H9 (cell line): ENCODE results near the gene DISC1. TPM values are rescaled to one million over a fixed set of nuclear protein-coding genes. Genes with fewer than 3 reads are reported as not detected.

Experiments used
- DNase-seq: peaks from one replicate; pipeline ENCODE4 v3.0.0-alpha.2; 2017
- H2AFZ ChIP-seq: one replicate; pipeline ENCODE4 v1.6.1; 2013; ENCODE audit warnings: mild to moderate bottlenecking, low read length, control low read depth, moderate library complexity
- H2AK5ac ChIP-seq: 2 replicates; pipeline ENCODE4 v1.6.1; 2013; ENCODE audit warnings: low read length, control low read depth, mixed read lengths; ENCODE audit not compliant: insufficient read length
- H2BK120ac ChIP-seq: one replicate; pipeline ENCODE4 v1.6.1; 2013; ENCODE audit warnings: low read depth, mild to moderate bottlenecking, low read length, control low read depth, inconsistent platforms; ENCODE audit not compliant: poor library complexity, severe bottlenecking
- H2BK12ac ChIP-seq: 2 replicates; pipeline ENCODE4 v1.6.1; 2013; ENCODE audit warnings: low read length, control low read depth, mixed read lengths, low read depth; ENCODE audit not compliant: insufficient read length
- H2BK15ac ChIP-seq: 2 replicates; pipeline ENCODE4 v1.6.1; 2013; ENCODE audit warnings: low read depth, low read length, control low read depth
- H2BK20ac ChIP-seq: one replicate; pipeline ENCODE4 v1.6.1; 2013; ENCODE audit warnings: low read depth, mild to moderate bottlenecking, low read length, control low read depth, inconsistent platforms; ENCODE audit not compliant: poor library complexity, severe bottlenecking
- H2BK5ac ChIP-seq: 2 replicates; pipeline ENCODE4 v1.6.1; 2013; ENCODE audit warnings: low read length, control low read depth, mixed read lengths; ENCODE audit not compliant: insufficient read length
- H3K14ac ChIP-seq: 2 replicates; pipeline ENCODE4 v1.6.1; 2013; ENCODE audit warnings: low read length, control low read depth; ENCODE audit not compliant: insufficient read depth
- H3K18ac ChIP-seq: 2 replicates; pipeline ENCODE4 v1.6.1; 2013; ENCODE audit warnings: low read depth, mild to moderate bottlenecking, mixed read lengths, low read length, control low read depth; ENCODE audit not compliant: insufficient read length
- H3K23ac ChIP-seq: 2 replicates; pipeline ENCODE4 v1.6.1; 2013; ENCODE audit warnings: low read length, control low read depth, mixed read lengths, low read depth; ENCODE audit not compliant: insufficient read length
- H3K23me2 ChIP-seq: 2 replicates; pipeline ENCODE4 v1.6.1; 2013; ENCODE audit warnings: low read depth, mild to moderate bottlenecking, mixed read lengths, low read length, control low read depth; ENCODE audit not compliant: insufficient read length, poor library complexity, severe bottlenecking
- H3K27ac ChIP-seq: 2 replicates; pipeline ENCODE4 v1.5.1; 2013; ENCODE audit warnings: low read length, control low read depth, mixed read lengths, low read depth; ENCODE audit not compliant: insufficient read length
- H3K27me3 ChIP-seq: 2 replicates; pipeline ENCODE4 v1.6.1; 2013; ENCODE audit warnings: low read length, control low read depth, inconsistent platforms; ENCODE audit not compliant: insufficient read depth
- H3K4ac ChIP-seq: 2 replicates; pipeline ENCODE4 v1.6.1; 2013; ENCODE audit warnings: low read depth, mild to moderate bottlenecking, control low read depth, inconsistent platforms, low read length, moderate library complexity
- H3K4me1 ChIP-seq: 2 replicates; pipeline ENCODE4 v1.6.1; 2013; ENCODE audit warnings: low read length, control low read depth, inconsistent platforms; ENCODE audit not compliant: insufficient read depth
- H3K4me2 ChIP-seq: 2 replicates; pipeline ENCODE4 v1.6.1; 2013; ENCODE audit warnings: low read length, control low read depth, mixed read lengths; ENCODE audit not compliant: insufficient read length, insufficient read depth
- H3K56ac ChIP-seq: 2 replicates; pipeline ENCODE4 v1.6.1; 2013; ENCODE audit warnings: low read depth, mild to moderate bottlenecking, mixed read lengths, low read length, control low read depth; ENCODE audit not compliant: insufficient read length
- H3K79me1 ChIP-seq: 2 replicates; pipeline ENCODE4 v1.6.1; 2013; ENCODE audit warnings: low read depth, mild to moderate bottlenecking, moderate library complexity, low read length, control low read depth, inconsistent platforms; ENCODE audit not compliant: insufficient read depth, poor library complexity, severe bottlenecking
- H3K79me2 ChIP-seq: 2 replicates; pipeline ENCODE4 v1.6.1; 2013; ENCODE audit warnings: low read length, control low read depth, inconsistent platforms; ENCODE audit not compliant: insufficient read depth
- H3K9ac ChIP-seq: 2 replicates; pipeline ENCODE4 v1.6.1; 2013; ENCODE audit warnings: low read length, control low read depth, mixed read lengths; ENCODE audit not compliant: insufficient read length; ENCODE audit errors: extremely low read depth
- H3K9me3 ChIP-seq: one replicate; pipeline ENCODE4 v1.6.1; 2013; ENCODE audit warnings: low read depth, low read length, inconsistent platforms; ENCODE audit not compliant: control insufficient read depth
- H3T11ph ChIP-seq: one replicate; pipeline ENCODE4 v1.6.1; 2013; ENCODE audit warnings: mild to moderate bottlenecking, low read length, control low read depth, inconsistent platforms
- H4K20me1 ChIP-seq: one replicate; pipeline ENCODE4 v1.6.1; 2013; ENCODE audit not compliant: control insufficient read depth, insufficient read length, insufficient read depth
- H4K5ac ChIP-seq: 2 replicates; pipeline ENCODE4 v1.6.1; 2013; ENCODE audit warnings: low read depth, mild to moderate bottlenecking, mixed read lengths, low read length, control low read depth; ENCODE audit not compliant: insufficient read length
- H4K8ac ChIP-seq: replicated peaks from 2 replicates; pipeline ENCODE4 v1.6.1; 2013; ENCODE audit warnings: low read length, control low read depth, mixed read lengths, low read depth; ENCODE audit not compliant: insufficient read length
- H4K91ac ChIP-seq: 2 replicates; pipeline ENCODE4 v1.6.1; 2013; ENCODE audit warnings: low read depth, mild to moderate bottlenecking, moderate library complexity, mixed read lengths, low read length, control low read depth; ENCODE audit not compliant: insufficient read length
- H3K27ac Mint-ChIP-seq, 3 experiments: 2 replicates in 2 of 3; 3 replicates in 1 of 3; pipeline ENCODE4 v1.8.0; 2020 to 2021; ENCODE audit warnings: mixed read lengths in 3 of 3, mild to moderate bottlenecking in 1 of 3, moderate library complexity in 1 of 3
- H3K27me3 Mint-ChIP-seq: 2 replicates; pipeline ENCODE4 v1.8.0; 2021; ENCODE audit warnings: low read depth, mild to moderate bottlenecking, moderate library complexity, mixed read lengths
- H3K36me3 Mint-ChIP-seq, 3 experiments: 2 replicates in 2 of 3; 3 replicates in 1 of 3; pipeline ENCODE4 v1.8.0; 2020 to 2021; ENCODE audit warnings: low read depth in 3 of 3, mixed read lengths in 3 of 3; ENCODE audit not compliant: insufficient read depth in 1 of 3
- H3K4me1 Mint-ChIP-seq, 2 experiments: 2 replicates each; pipeline ENCODE4 v1.8.0; 2020; ENCODE audit warnings: mixed read lengths in 2 of 2
- H3K4me3 Mint-ChIP-seq, 2 experiments: 2 replicates in 1 of 2; 3 replicates in 1 of 2; pipeline ENCODE4 v1.8.0; 2020 to 2021; ENCODE audit warnings: mild to moderate bottlenecking in 2 of 2, mixed read lengths in 2 of 2, moderate library complexity in 1 of 2
- H3K9me3 Mint-ChIP-seq, 2 experiments: 2 replicates in 1 of 2; 3 replicates in 1 of 2; pipeline ENCODE4 v1.8.0; 2020; ENCODE audit warnings: mild to moderate bottlenecking in 2 of 2, mixed read lengths in 2 of 2, moderate library complexity in 1 of 2
- CTCF ChIP-seq: fragments of 200-600 bp; sonication (generic); conservative IDR thresholded peaks from 3 replicates; pipeline ENCODE4 v1.8.0; 2021; ENCODE audit warnings: antibody characterized with exemption, mild to moderate bottlenecking
- WGBS: extraction: QIAGEN DNeasy Blood & Tissue Kit; methylation state at CpG from one replicate; pipeline ENCODE4 v1.1.7; 2013; ENCODE audit warnings: missing lambda C conversion rate, low lambda C conversion rate, mixed read lengths; ENCODE audit not compliant: insufficient read length; ENCODE audit errors: extremely low coverage; 5-methylcytosine and 5-hydroxymethylcytosine counted together
- total RNA-seq: library from RNA; stranded (reverse); gene quantifications from 2 replicates; pipeline ENCODE4 v1.2.1, GENCODE V29; 2021

DISC1 gene
- total RNA-seq, 1 experiment from 2014 or later, result 2.5 TPM

- DNase-seq, result no peak
- H3K9me3 Mint-ChIP-seq, result no peaks in the 10 kb centered on the region
Measured at GRCh38 chr1:231724041-231724440, 97.5 kb downstream of the DISC1 start.

More at GRCh38 chr1:231724041-231724440, 97.5 kb downstream of the DISC1 start:
- H2BK12ac ChIP-seq, result no peak overlapping the region
- no peak overlapping the region for H3T11ph ChIP-seq
- H3K27me3 ChIP-seq, result no peaks in the 10 kb centered on the region
- H2BK20ac ChIP-seq, result no peak overlapping the region
- no peak overlapping the region for H3K9ac ChIP-seq
- no peak overlapping the region for H3K27ac ChIP-seq
- H3K27ac Mint-ChIP-seq, result no peak overlapping the region
- no peaks in the 10 kb centered on the region for H3K4me1 ChIP-seq
- no peak overlapping the region for H2AK5ac ChIP-seq
- H4K5ac ChIP-seq, result no peak overlapping the region
- H3K4me2 ChIP-seq, result no peak overlapping the region
- no CpG with 5 or more reads among the region's 5 CpGs for WGBS
- no peaks in the 10 kb centered on the region for H3K23me2 ChIP-seq
- no peak overlapping the region for H2BK120ac ChIP-seq
- no peak overlapping the region for H3K18ac ChIP-seq
- no peak overlapping the region for H3K4ac ChIP-seq
- H3K56ac ChIP-seq, result no peak overlapping the region
- no peak for TF ChIP-seq CTCF
- H3K36me3 Mint-ChIP-seq, result no peaks in the 10 kb centered on the region
- no peak overlapping the region for H2AFZ ChIP-seq
- no peaks in the 10 kb centered on the region for H3K9me3 ChIP-seq
- H3K14ac ChIP-seq, result no peak overlapping the region
- H2BK5ac ChIP-seq, result no peak overlapping the region
- no peak overlapping the region for H4K8ac ChIP-seq
- H3K4me3 Mint-ChIP-seq, result no peak overlapping the region
- no peak overlapping the region for H2BK15ac ChIP-seq
- no peak overlapping the region for H4K91ac ChIP-seq
- no peaks in the 10 kb centered on the region for H4K20me1 ChIP-seq
- H3K79me1 ChIP-seq, result no peaks in the 10 kb centered on the region
- peaks cover 0 to 2% of the 10 kb centered on the region in 2 experiments; a peak in 1 of 4 replicates for H3K4me1 Mint-ChIP-seq
- H3K27me3 Mint-ChIP-seq, result peaks cover 9% of the 10 kb centered on the region
- no peaks in the 10 kb centered on the region for H3K79me2 ChIP-seq
- no peak overlapping the region for H3K23ac ChIP-seq
